Measurements from ENCODE around the gene BIRC7.
"Not testable (repeated sequence)": the region's sequence is repeated elsewhere in the genome, so short reads cannot be mapped to it uniquely, and the experiment has no call there.

BIRC7 gene

DNA sequence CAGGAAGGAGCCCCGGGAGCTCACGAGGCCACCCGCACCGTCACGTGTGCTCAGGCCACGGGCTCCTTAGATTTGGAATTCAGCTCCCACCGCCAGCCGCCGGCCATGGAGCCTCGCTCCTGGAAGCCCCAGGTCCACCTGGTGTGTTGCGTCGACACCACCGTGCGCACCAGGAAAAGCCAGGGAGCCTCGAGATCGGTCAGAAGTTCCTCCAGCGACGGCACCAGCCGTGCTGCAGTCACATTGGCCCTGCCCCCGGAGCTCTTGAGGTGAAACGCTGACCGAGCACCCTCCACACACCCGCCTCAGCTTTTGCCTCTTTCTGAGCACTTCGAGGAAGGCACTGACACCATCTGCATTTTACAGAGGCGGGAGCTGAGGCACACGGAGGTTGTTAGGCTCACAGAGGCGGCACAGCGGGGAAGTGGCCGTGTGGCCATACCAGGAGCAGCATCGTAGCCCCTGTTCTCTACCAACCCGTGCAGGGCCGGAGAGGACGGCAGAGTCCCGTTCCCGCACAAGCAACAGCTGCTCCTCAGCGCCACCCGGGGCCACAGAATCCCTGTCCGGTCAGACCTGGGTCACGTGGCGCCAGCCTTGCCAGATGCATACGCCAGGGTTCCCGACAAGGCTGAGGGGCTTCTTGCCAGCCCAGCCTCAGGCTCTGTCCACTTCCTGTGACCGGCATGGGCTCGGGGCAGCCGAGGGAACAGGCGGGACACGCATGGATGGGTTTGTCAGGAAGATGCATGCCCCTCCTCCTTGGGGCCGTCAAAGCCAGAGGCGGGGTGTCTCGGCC, 11.0 kb downstream of the BIRC7 start:
- no peak for DNase-seq (ENCODE audit: low spot score)

DNA sequence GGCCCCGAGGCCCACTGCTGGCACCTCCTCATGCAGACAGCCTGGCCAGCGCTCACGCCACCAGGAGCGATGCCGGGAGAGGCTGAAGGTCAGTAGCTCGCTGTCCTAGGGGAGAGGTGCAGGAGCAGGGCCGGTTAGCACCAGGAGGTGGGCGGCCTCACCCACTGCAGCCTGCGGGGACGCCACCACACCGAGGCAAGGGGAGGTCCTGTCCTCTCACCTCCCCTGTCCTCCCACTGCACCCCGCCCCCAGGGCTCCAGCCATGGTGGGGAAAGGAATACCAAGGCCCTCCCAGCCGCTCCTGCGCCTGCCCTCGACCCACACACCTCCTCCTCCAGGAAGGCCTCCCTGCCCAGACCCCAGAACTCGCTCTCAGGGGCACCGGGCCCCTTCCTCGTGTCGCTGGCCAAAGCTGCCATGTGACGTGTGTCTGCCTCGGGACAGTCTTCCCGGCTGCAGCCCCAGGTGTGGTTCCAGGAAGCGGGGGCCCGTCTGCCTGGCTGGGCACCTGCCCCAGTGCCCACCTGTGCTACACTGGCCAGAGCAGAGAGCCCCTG, 12.0 kb downstream of the BIRC7 start:
- DNase-seq (ENCODE audit: low spot score), result no peak

- peak; percentile 58 for DNase-seq (ENCODE audit: low spot score)
Measured at GRCh38 chr20:63248835-63249591, 13.3 kb downstream of the BIRC7 start.

DNA sequence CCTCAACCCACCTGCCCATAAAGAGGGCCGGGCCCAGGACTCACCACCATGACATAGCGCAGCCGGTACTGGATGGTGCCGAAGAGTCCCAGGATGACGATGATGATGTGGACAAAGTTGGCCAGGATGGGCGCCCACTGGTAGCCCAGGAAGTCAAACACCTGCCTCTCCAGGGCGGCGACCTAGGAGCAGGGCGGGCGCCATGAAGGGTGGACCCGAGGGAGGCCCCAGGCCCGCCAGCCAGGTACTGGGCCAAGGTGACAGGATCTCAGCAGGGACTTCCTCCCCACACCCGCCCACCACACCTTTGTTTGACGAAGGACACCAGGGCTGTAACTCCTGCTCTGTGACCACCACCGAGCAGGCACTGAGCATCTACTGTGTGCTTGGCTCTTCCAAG, 14.2 kb downstream of the BIRC7 start:
- no peak for DNase-seq (ENCODE audit: low spot score)

- not testable (repeated sequence) for DNase-seq (ENCODE audit: low spot score)
Measured at GRCh38 chr20:63251350-63251749, 15.6 kb downstream of the BIRC7 start.

- no peak for DNase-seq (ENCODE audit: low spot score)
Measured at GRCh38 chr20:63252284-63252711, 16.6 kb downstream of the BIRC7 start.

- DNase-seq (ENCODE audit: low spot score), result no peak
Measured at GRCh38 chr20:63253065-63253437, 17.3 kb downstream of the BIRC7 start.

- DNase-seq (ENCODE audit: low spot score), result no peak
Measured at GRCh38 chr20:63253438-63254231, 17.9 kb downstream of the BIRC7 start.

DNA sequence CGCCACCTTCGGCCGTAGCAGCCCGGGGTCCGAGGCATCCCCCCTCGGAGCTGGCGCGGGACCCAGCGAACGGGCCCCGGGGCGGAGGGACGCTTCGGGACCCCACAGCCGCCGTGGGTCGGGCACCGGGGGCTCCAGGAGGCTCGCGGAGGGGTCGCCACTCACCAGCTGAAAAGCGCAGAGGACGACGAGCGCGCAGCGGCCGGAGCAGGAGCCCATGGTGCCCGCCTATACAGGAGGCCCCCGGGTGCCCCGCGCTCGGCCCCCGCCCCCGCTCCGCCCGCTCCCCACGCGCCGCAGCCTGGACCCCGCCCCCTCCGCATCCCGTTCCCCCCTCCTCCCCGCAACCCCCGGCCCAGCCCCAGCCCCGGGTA, 18.5 kb downstream of the BIRC7 start, which contains the start of gene NKAIN4:
NKAIN4 (minus strand) TSS at position 232 of the 374 bp plus-strand sequence; CDS start at position 219, 13 bp downstream.
- no peak for DNase-seq (ENCODE audit: low spot score)

GRCh38 chr20:63254606-63255384, 19.1 kb downstream of the BIRC7 start:
- DNase-seq (ENCODE audit: low spot score), result no peak

DNA sequence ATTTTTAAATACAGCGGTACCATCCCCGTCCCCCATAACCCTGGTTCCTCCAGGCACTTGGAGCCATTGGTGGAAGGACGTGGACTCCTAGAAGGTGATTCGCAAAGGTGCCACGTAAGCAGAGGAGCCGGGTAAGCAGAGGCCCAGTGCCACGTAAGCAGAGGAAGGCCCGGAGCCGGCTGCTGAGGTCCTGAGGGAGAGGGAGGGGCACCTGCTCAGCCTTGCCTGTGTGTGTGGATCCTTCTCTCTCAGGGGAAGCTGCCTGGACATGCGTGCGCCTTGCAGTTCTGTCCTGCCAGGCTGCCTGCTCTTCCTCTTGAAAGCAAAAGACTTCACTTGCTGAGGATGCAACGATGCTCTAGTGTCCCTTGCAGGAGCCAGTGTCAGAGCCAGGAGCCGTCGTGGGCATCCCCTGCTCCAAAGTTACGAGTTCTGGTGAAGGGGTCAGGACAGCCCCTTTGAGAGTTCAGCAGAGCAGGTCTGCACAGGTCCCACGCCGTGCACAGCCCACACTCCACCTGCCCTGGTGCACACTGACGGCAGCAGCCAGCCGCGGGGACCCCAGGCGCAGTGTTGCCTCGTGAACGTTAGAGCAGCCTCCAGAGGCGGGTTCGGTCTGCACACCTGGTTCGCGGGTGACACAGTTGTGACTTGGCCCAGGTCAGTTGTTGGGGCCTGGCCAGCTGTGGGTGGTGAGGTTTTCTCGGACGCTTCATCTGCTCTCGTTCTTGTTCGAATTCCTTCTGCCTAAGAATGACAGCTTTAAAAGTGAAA, 20.4 kb downstream of the BIRC7 start:
- DNase-seq (ENCODE audit: low spot score), result no peak

DNA sequence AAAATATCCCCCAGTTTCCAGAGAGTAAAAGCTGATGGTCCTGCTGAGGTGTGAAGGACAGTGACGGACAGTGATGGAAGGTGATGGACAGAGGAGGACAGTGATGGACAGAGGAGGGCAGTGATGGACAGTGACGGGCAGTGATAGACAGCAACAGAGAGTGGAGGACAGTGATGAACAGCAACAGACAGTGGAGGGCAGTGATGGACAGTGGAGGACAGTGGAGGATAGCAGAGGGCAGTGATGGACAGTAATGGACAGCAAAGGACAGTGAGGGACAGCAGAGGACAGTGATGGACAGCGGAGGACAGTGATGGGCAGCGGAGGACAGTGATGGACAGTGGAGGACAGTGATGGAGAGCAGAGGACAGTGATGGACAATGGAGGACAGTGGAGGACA, 21.2 kb downstream of the BIRC7 start:
- no peak for DNase-seq (ENCODE audit: low spot score)

DNA sequence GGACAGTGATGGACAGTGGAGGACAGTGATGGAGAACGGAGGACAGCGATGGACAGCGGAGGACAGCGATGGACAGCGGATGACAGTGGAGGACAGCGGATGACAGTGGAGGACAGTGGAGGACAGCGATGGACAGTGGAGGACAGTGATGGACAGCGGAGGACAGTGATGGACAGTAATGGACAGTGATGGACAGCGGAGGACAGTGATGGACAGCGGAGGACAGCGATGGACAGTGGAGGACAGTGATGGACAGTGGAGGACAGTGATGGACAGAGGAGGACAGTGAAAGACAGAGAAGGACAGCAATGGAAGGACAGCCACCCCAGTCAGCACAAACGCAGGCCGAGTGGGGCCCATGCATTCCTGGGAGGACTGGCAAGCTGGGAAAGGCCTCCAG, 21.9 kb downstream of the BIRC7 start:
- no peak for DNase-seq (ENCODE audit: low spot score)

- no peak for DNase-seq (ENCODE audit: low spot score)
Measured at GRCh38 chr20:63258781-63259180, 23.1 kb downstream of the BIRC7 start.

- no peak for DNase-seq (ENCODE audit: low spot score)
Measured at GRCh38 chr20:63259734-63260460, 24.2 kb downstream of the BIRC7 start.

DNA sequence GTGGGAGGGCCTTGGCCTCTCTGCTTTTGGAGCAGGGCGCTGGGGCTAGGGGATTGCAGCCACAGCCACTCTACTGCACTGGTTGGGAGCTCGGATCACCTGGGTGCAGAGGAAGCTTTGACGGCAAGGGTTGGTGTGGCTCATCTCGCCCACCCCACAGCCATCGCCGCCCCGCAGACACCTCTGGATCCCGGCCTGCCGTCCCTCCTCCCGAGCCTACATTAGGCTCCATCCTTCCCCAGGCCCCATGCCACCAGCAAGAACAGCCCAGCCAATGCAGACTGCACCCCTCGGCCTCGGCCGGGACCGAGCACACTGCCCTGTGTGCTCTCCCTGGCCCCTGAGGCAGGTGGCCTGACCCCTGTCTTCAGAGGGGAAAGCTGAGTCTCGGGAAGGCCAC, 24.8 kb downstream of the BIRC7 start:
- DNase-seq (ENCODE audit: low spot score), result no peak

GRCh38 chr20:63261060-63261794, 25.5 kb downstream of the BIRC7 start:
- DNase-seq (ENCODE audit: low spot score), result no peak

- DNase-seq (ENCODE audit: low spot score), result no peak
Measured at GRCh38 chr20:63261795-63262528, 26.3 kb downstream of the BIRC7 start.

DNA sequence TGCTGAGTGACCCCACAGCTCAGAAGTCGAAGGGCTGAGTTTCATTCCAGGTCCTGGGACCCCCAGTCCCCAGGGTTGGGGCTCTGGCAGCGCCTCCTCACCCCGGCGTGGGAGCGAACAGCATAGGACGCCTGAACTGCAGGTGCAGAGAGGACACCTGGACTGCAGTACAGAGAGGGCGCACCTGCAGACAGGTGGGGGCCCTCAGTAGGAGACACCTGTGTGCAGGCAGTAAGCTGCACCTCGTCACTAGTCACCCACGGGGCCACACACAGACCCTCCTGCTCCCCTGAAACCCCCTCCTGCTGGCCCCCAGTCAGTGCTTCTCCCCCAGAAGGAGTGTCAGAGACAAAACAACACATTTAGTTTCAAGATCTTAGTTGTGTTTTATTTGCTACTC, 27.1 kb downstream of the BIRC7 start:
- DNase-seq (ENCODE audit: low spot score), result no peak
